Aorta (tissue), 5 donors: ENCODE measurements around the gene ARSB. TPM values are rescaled to one million over a fixed set of nuclear protein-coding genes. Genes with fewer than 3 reads are reported as not detected.

Experiments
- ATAC-seq: fragments of 200-7000 bp; cut with Tn5 transposase; one replicate; pipeline ENCODE4 v1.9.1; 2022; ENCODE audit warnings: moderate library complexity; ENCODE audit not compliant: low FRiP score
- DNase-seq, 2 donors: peaks; one replicate each; pipeline ENCODE4 v3.0.0-alpha.2; 2020
- H3K27ac ChIP-seq, 2 donors: one replicate each; pipeline ENCODE4 v1.5.1; 2013; ENCODE audit warnings: low read length in 2 of 2, mild to moderate bottlenecking in 2 of 2, moderate library complexity in 2 of 2, control low read depth in 1 of 2, inconsistent platforms in 1 of 2, low read depth in 1 of 2
- H3K27me3 ChIP-seq, 2 donors: one replicate each; pipeline ENCODE4 v1.6.1; 2013; ENCODE audit warnings: control low read depth in 1 of 2, low read length in 1 of 2, mild to moderate bottlenecking in 1 of 2, moderate library complexity in 1 of 2; ENCODE audit not compliant: insufficient read depth in 2 of 2, control insufficient read depth in 1 of 2
- H3K36me3 ChIP-seq, 2 donors: one replicate each; pipeline ENCODE4 v1.6.1; 2013; ENCODE audit warnings: control low read depth in 1 of 2, low read length in 1 of 2, mild to moderate bottlenecking in 1 of 2; ENCODE audit not compliant: insufficient read depth in 2 of 2, control insufficient read depth in 1 of 2
- H3K4me1 ChIP-seq, 2 donors: one replicate each; pipeline ENCODE4 v1.6.1; 2013; ENCODE audit warnings: low read length in 2 of 2, control low read depth in 1 of 2, mild to moderate bottlenecking in 1 of 2, moderate library complexity in 1 of 2; ENCODE audit not compliant: insufficient read depth in 2 of 2, control insufficient read depth in 1 of 2
- H3K4me3 ChIP-seq, 2 donors: one replicate each; pipeline ENCODE4 v1.5.1; 2013; ENCODE audit warnings: low read length in 2 of 2, control low read depth in 1 of 2, mild to moderate bottlenecking in 1 of 2
- H3K9me3 ChIP-seq: one replicate; pipeline ENCODE4 v1.6.1; 2013; ENCODE audit warnings: mild to moderate bottlenecking, low read length; ENCODE audit not compliant: control insufficient read depth
- WGBS, 2 donors: extraction: QIAGEN DNeasy Blood & Tissue Kit; methylation state at CpG; one replicate each; pipeline ENCODE4 v1.1.7; 2013; 5-methylcytosine and 5-hydroxymethylcytosine counted together
- intact Hi-C, 2 donors: fragments of 100-400 bp; cut with DNase I; formaldehyde crosslinking; loops; one replicate each; pipeline versions ENCODE4 v1.14.2 to v1.15.0; 2022
- long read RNA-seq, 2 donors: library from polyadenylated mRNA; unstranded; transcript quantifications; one replicate each; pipeline ENCODE4 v2.0.0, GENCODE V29; 2020 to 2021
- polyA plus RNA-seq, 2 donors: library from polyadenylated mRNA; stranded (reverse); fragments of 200-250 nt; gene quantifications; one replicate each; pipeline ENCODE4 v1.2.3, GENCODE V29; 2013
- total RNA-seq, 2 donors: library from RNA; stranded (reverse); fragmentation: NEBNext Ultra II Directional; extraction: Animal tissue kit (Norgen Biotek cat#: 25700); gene quantifications; one replicate each; pipeline ENCODE4 v1.2.1, GENCODE V29; 2021
- donor health status: healthy with polysubstance abuse.
- donor health status: Bipolar disorder and iron deficiency.
- donor health status: DM: no; HTN: no; CAD: no.
- donor health status: DM: no; HTN: no; CAD: no.
- donor health status: DM: yes; HTN: yes; CAD: no.

ARSB gene
- total RNA-seq (10 to 100 TPM; 16.2 to 17.2 TPM), polyA plus RNA-seq (1 to 10 TPM; 3.5 to 7.9 TPM)
- long read RNA-seq, donor 1, full-length matches to known transcripts, result 8 of 23 reads
- long read RNA-seq, donor 1, partial matches to known transcripts, result 6 of 23 reads
- long read RNA-seq, donor 1, other reads (novel, unspliced or antisense), result 9 of 23 reads
- long read RNA-seq, donor 2, full-length matches to known transcripts, result 6 of 11 reads
- long read RNA-seq, donor 2, partial matches to known transcripts, result 0 of 11 reads
- long read RNA-seq, donor 2, other reads (novel, unspliced or antisense), result 5 of 11 reads

DNA sequence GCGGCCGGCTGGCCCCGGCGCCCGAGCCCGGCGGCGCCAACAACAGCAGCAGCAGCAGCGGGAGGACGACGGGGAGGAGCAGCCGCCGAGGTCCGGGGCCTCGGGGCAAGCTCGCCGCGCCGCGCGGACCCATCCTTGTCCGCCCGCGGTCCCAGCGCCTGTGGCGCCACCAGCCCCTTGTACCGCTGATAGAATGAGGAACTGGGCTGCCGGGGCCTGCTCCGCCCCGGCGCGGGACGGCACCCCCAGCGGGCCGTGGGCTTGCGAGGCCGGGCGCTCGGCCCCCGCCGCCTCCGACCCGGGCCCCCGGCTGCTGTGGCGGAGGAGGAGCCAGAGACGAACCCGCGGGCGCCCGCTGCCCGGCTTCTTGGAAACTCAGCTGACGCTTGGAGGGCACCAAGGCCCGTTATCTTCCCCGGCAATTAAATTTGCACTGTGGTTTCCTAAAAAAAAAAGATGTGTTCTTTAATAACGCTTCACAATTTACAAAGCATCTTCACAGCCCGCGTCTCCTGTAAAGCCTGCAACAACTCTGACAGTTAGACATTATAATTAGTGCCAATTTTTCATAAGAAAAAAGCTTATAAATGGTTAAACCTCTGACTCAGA, at the start of gene ARSB:
TSS of gene ARSB (minus strand) at position 195 of the 609 bp plus-strand sequence. CDS start at position 133, 62 bp downstream.
- peak; percentile 78 to 88 for DNase-seq
- Histone ChIP-seq H3K36me3 (no peaks in the 10 kb centered on the region), H3K9me3 (no peaks in the 10 kb centered on the region), H3K27me3 (no peaks in the 10 kb centered on the region), H3K4me1 (peaks cover 0 to 3% of the 10 kb centered on the region in 2 donors), H3K4me3 (peak within 1 kb of the TSS; percentile 87 to 89), H3K27ac (peak within 1 kb of the TSS; percentile 58 to 99)
- WGBS, 2 donors, result 0 to 1% methylated on average over 45 to 57 of the region's 57 CpGs
- peak; percentile 77 for ATAC-seq
- intact Hi-C loops, result loop anchor here in 1 of 2 donors (5.0 to 10.0 kb wide), 2 partner anchors 340 to 518 kb away; partner anchors contain the start of gene LHFPL2

GRCh38 chr5:79032782-79033181, 47.7 kb upstream of the ARSB start:
- no peak for ATAC-seq
- WGBS, 2 donors, result 83 to 86% methylated on average over 5 of the region's 5 CpGs
- no peak for DNase-seq

GRCh38 chr5:79032031-79032695, 47.1 kb upstream of the ARSB start:
- no peaks in the 10 kb centered on the region for H3K4me1 ChIP-seq
- intact Hi-C loops, result no loop called here
- no peak for DNase-seq
- no peak for ATAC-seq
- H3K9me3 ChIP-seq, result no peaks in the 10 kb centered on the region
- no peaks in the 10 kb centered on the region for H3K36me3 ChIP-seq
- no peaks in the 10 kb centered on the region for H3K27me3 ChIP-seq
- WGBS, 2 donors, result 92 to 93% methylated on average over 10 of the region's 10 CpGs
- H3K27ac ChIP-seq, result no peak overlapping the region
- H3K4me3 ChIP-seq, result no peak overlapping the region

More at GRCh38 chr5:79032782-79033181, 47.7 kb upstream of the ARSB start:
- no peaks in the 10 kb centered on the region for H3K4me1 ChIP-seq
- intact Hi-C loops, result no loop called here
- no peak overlapping the region for H3K27ac ChIP-seq
- H3K27me3 ChIP-seq, result no peaks in the 10 kb centered on the region
- H3K4me3 ChIP-seq, result no peak overlapping the region
- no peaks in the 10 kb centered on the region for H3K36me3 ChIP-seq
- no peaks in the 10 kb centered on the region for H3K9me3 ChIP-seq

DNA sequence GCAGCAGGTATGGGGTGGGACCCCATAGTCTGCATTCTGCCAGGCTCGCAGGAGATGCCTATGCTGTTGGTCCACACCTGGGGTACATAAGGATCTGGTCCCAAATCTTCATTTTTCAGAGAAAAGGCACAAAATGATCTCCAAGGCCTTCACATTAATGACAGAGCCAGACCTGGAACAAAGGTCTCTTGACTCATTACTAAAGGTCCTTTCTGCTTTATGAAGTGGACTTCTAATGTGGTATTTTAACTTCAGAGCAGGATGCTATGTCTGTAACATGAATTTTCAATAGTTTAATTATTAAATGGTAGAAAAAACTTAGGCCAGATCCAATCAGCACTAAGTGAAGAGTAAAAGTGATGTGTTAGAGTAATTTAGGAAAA, 46.4 kb upstream of the ARSB start:
- Histone ChIP-seq H3K27ac (no peak overlapping the region), H3K4me3 (no peak overlapping the region), H3K27me3 (no peaks in the 10 kb centered on the region), H3K36me3 (no peaks in the 10 kb centered on the region), H3K4me1 (no peaks in the 10 kb centered on the region), H3K9me3 (no peaks in the 10 kb centered on the region)
- intact Hi-C loops, result no loop called here
- DNase-seq, result no peak
- ATAC-seq, result no peak
- WGBS, 2 donors, result 99 to 100% methylated on average over 1 of the region's 1 CpG

- no peaks in the 10 kb centered on the region for H3K36me3 ChIP-seq
- no peaks in the 10 kb centered on the region for H3K9me3 ChIP-seq
- intact Hi-C loops, result no loop called here
- H3K27me3 ChIP-seq, result no peaks in the 10 kb centered on the region
- WGBS, 2 donors, result 93 to 97% methylated on average over 11 of the region's 11 CpGs
- H3K4me1 ChIP-seq, result no peaks in the 10 kb centered on the region
- H3K4me3 ChIP-seq, result no peak overlapping the region
- ATAC-seq (no peak), DNase-seq (no peak)
- H3K27ac ChIP-seq, result no peak overlapping the region
These were observed 45.8 kb upstream of the ARSB start for GRCh38 chr5:79030663-79031484.

- intact Hi-C loops, result loop anchor here (1.0 kb wide), 1 partner anchor 108 kb away; no protein-coding TSS in a partner anchor
- no peaks in the 10 kb centered on the region for H3K9me3 ChIP-seq
- peak overlapping the region in 1 of 2 donors; percentile 29 for H3K4me3 ChIP-seq
- no peaks in the 10 kb centered on the region for H3K36me3 ChIP-seq
- DNase-seq (peak; percentile 71 to 89), ATAC-seq (peak; percentile 88)
- no peaks in the 10 kb centered on the region for H3K27me3 ChIP-seq
- no peak overlapping the region for H3K27ac ChIP-seq
- WGBS, 2 donors, result 3% methylated on average over 13 of the region's 13 CpGs
- peaks cover 0 to 2% of the 10 kb centered on the region in 2 donors for H3K4me1 ChIP-seq
These were observed 40.0 kb upstream of the ARSB start for GRCh38 chr5:79025054-79025472.

- H3K9me3 ChIP-seq, result no peaks in the 10 kb centered on the region
- H3K36me3 ChIP-seq, result no peaks in the 10 kb centered on the region
- intact Hi-C loops, result loop anchor here (5.0 kb wide), 2 partner anchors 438 to 443 kb away; no protein-coding TSS in a partner anchor
- H3K27me3 ChIP-seq, result no peaks in the 10 kb centered on the region
- H3K27ac ChIP-seq, result no peak overlapping the region
- no peak overlapping the region for H3K4me3 ChIP-seq
- peaks cover 0 to 2% of the 10 kb centered on the region in 2 donors for H3K4me1 ChIP-seq
- 92 to 95% methylated on average over 1 of the region's 1 CpG for WGBS, 2 donors
- ATAC-seq, result no peak
- DNase-seq, result no peak
These were observed 38.8 kb upstream of the ARSB start for GRCh38 chr5:79023947-79024346.

DNA sequence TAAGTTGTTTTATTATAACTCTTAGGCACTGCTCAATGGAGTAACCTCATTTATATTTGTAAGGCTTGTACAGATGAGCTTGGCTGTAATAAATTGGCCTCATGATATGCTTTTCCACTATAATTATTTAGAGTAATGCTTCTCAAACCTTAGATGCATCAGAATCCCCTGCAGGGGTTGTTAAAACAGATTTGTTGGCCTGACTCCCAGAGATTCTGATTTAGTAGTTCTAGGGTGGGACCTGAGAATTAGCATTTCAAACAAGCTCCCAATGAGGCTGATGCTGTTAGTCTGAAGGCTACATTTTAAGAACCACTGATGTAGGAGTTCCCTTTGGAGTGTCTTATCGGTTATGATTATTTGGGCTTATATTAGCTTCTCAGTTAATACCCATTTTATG, 38.2 kb upstream of the ARSB start:
- no peaks in the 10 kb centered on the region for H3K27me3 ChIP-seq
- H3K4me3 ChIP-seq, result no peak overlapping the region
- DNase-seq (no peak), ATAC-seq (no peak)
- H3K36me3 ChIP-seq, result no peaks in the 10 kb centered on the region
- WGBS, 2 donors, result 92 to 95% methylated on average over 1 of the region's 1 CpG
- intact Hi-C loops, result loop anchor here (5.0 kb wide), 2 partner anchors 439 to 444 kb away; no protein-coding TSS in a partner anchor
- H3K9me3 ChIP-seq, result no peaks in the 10 kb centered on the region
- no peak overlapping the region for H3K27ac ChIP-seq
- H3K4me1 ChIP-seq, result peaks cover 0 to 2% of the 10 kb centered on the region in 2 donors
